OCI-LY3 (cell line): ENCODE results near the gene PPIL1.

Experiments
- EZH2phosphoT487 ChIP-seq: fragments of 200-600 bp; shearing (Covaris generic); IDR thresholded peaks from 2 replicates; pipeline ENCODE4 v1.6.1; 2018; ENCODE audit warnings: antibody characterized with exemption, mixed run types, low read depth
- TF ChIP-seq, protein P1 (sequence below): fragments of 200-600, 300-600 bp; sonication (generic); IDR thresholded peaks from 2 replicates; pipeline ENCODE4 v1.5.1; 2014; ENCODE audit warnings: antibody characterized with exemption, low read length, low read depth

DNA sequence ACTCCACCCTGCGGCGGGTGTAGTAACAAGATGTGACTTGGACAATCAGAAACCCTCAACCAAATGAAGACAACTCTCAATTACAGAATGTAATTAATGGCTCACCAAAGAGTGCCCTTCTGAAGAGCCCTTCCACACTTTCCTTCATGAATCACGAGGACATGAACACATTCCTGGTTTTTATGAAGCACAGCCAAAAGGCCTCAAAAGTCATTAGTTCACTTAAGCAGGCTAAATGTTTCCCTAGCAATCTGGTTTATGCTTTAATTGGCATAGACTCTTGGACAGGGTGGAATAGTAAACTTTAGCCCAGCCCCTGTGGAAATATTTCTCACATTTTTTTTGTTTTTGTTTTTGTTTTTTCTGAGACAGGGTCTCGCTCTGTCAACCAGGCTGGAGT lies 55.8 kb downstream of the PPIL1 start:
- TF ChIP-seq, protein P1, sequence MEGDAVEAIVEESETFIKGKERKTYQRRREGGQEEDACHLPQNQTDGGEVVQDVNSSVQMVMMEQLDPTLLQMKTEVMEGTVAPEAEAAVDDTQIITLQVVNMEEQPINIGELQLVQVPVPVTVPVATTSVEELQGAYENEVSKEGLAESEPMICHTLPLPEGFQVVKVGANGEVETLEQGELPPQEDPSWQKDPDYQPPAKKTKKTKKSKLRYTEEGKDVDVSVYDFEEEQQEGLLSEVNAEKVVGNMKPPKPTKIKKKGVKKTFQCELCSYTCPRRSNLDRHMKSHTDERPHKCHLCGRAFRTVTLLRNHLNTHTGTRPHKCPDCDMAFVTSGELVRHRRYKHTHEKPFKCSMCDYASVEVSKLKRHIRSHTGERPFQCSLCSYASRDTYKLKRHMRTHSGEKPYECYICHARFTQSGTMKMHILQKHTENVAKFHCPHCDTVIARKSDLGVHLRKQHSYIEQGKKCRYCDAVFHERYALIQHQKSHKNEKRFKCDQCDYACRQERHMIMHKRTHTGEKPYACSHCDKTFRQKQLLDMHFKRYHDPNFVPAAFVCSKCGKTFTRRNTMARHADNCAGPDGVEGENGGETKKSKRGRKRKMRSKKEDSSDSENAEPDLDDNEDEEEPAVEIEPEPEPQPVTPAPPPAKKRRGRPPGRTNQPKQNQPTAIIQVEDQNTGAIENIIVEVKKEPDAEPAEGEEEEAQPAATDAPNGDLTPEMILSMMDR: no peak
- TF ChIP-seq EZH2phosphoT487: no peak
